ENCODE results near the gene L3MBTL3.
"Not testable (repeated sequence)": the region's sequence is repeated elsewhere in the genome, so short reads cannot be mapped to it uniquely, and the experiment has no call there.

The L3MBTL3 gene

DNA sequence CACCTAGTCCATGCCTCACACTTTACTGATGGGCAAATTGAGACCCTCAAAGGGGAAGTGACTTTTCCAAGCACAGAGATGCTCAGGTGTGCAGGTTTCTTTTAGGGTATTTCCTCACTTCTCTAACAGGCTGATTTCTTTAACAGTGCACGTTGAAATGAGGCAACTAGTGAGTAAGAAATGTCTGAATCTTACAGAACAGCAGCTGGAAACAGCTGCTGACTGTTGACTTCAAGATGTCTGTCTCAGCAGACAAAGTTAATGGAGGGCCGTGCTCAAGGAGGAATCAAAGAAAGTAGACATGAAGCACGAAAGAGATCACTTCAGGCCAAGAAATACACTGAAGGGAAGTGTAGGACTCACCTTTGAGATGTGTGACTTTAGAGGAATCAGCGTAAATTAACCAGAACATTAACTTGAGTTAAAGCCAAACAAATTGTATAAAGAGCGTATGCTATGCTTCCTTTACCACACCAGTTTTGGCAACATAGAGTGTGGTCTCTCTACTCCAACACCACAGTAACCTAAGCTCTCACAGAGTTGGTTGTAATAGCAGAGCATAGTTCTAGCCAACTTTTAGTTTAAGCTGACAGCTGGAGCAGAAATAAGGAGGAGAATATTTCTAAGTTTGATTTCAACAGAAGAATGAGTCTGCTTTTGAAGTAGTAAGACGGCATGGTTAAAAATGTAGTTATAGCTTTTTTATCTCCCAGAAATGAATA, 143.5 kb downstream of the L3MBTL3 start:
- no peak overlapping the region for H3K4me3 ChIP-seq (ENCODE audit: low read depth, low read length)
- no peaks in the 10 kb centered on the region for H3K36me3 ChIP-seq
- H3K27ac ChIP-seq, result no peak overlapping the region
- TF ChIP-seq, protein P1, sequence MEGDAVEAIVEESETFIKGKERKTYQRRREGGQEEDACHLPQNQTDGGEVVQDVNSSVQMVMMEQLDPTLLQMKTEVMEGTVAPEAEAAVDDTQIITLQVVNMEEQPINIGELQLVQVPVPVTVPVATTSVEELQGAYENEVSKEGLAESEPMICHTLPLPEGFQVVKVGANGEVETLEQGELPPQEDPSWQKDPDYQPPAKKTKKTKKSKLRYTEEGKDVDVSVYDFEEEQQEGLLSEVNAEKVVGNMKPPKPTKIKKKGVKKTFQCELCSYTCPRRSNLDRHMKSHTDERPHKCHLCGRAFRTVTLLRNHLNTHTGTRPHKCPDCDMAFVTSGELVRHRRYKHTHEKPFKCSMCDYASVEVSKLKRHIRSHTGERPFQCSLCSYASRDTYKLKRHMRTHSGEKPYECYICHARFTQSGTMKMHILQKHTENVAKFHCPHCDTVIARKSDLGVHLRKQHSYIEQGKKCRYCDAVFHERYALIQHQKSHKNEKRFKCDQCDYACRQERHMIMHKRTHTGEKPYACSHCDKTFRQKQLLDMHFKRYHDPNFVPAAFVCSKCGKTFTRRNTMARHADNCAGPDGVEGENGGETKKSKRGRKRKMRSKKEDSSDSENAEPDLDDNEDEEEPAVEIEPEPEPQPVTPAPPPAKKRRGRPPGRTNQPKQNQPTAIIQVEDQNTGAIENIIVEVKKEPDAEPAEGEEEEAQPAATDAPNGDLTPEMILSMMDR (IDR thresholded peaks at IDR 0.05; ENCODE audit: low read depth, low read length), result no peak
- H3K9me3 ChIP-seq (ENCODE audit: severe bottlenecking), result no peaks in the 10 kb centered on the region
- no peaks in the 10 kb centered on the region for H3K27me3 ChIP-seq (ENCODE audit: insufficient read depth, low read depth, severe bottlenecking)
- DNase-seq, result no peak

DNA sequence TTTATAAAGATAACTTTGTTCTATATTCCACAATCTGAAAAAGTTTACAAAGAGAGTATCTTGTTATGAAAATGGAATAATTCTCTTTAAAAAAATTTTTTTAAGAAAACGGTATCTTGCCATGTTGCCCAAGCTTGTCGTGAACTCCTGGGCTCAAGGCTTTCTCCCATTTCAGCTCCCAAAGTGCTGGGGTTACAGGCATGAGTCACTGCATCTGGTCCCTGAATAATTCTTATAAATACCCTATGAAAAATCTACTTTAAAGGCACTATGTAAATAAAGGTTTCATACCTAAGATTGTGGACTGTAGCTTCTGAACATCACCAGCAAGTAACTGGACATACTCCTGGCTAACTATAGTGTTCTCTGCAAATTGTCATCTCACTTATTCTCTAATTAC, 144.0 kb downstream of the L3MBTL3 start:
- Histone ChIP-seq H3K36me3 (no peaks in the 10 kb centered on the region), H3K27ac (no peak overlapping the region), H3K9me3 (ENCODE audit: severe bottlenecking) (no peaks in the 10 kb centered on the region), H3K4me3 (ENCODE audit: low read depth, low read length) (no peak overlapping the region), H3K27me3 (ENCODE audit: insufficient read depth, low read depth, severe bottlenecking) (no peaks in the 10 kb centered on the region)
- TF ChIP-seq, protein P1 (IDR thresholded peaks at IDR 0.05; ENCODE audit: low read depth, low read length), result no peak
- DNase-seq, result no peak

DNA sequence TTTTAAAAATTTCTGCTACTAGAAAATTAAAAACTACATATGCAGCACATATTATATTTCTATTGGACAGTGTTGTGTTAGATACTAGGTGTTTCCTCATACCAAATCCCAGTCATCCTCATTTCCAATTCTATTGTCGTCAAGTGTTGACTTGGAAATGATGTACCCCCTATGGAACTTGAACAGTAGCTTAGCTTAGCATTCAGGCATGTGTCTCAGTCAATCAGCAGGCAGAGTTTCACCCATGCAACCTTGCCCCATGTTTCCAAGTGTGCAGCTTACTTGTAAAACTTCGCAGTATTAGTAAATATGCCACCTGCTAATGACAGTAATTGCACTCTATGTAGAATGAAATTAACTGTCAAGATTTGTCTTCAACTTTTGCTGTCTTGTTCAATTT, 144.9 kb downstream of the L3MBTL3 start:
- no peaks in the 10 kb centered on the region for H3K27me3 ChIP-seq (ENCODE audit: insufficient read depth, low read depth, severe bottlenecking)
- H3K9me3 ChIP-seq (ENCODE audit: severe bottlenecking), result no peaks in the 10 kb centered on the region
- no peak for DNase-seq
- no peaks in the 10 kb centered on the region for H3K36me3 ChIP-seq
- no peak overlapping the region for H3K4me3 ChIP-seq (ENCODE audit: low read depth, low read length)
- H3K27ac ChIP-seq, result no peak overlapping the region
- TF ChIP-seq, protein P1 (IDR thresholded peaks at IDR 0.05; ENCODE audit: low read depth, low read length), result no peak

DNA sequence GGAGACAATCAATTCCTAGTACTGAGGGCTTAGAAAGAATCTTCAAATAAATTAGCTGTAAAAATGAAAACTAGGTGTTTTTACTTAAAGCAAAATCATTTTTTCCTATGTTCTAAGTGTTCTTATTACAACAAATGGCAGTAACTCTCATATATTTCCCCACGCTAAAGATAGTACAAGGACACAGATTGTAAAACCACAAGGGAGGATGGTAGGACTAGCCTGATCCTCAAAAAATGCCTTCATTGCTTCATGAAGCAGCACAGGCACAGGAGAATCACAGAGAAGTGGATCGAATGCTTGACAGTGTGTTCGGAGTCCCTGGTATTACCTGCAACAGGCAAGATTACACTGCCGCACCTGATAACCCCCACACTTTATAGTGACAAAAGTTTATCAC, 145.9 kb downstream of the L3MBTL3 start:
- Histone ChIP-seq H3K4me3 (ENCODE audit: low read depth, low read length) (no peak overlapping the region), H3K9me3 (ENCODE audit: severe bottlenecking) (no peaks in the 10 kb centered on the region), H3K27me3 (ENCODE audit: insufficient read depth, low read depth, severe bottlenecking) (no peaks in the 10 kb centered on the region), H3K27ac (no peak overlapping the region), H3K36me3 (no peaks in the 10 kb centered on the region)
- no peak for DNase-seq
- TF ChIP-seq, protein P1 (IDR thresholded peaks at IDR 0.05; ENCODE audit: low read depth, low read length), result no peak

DNA sequence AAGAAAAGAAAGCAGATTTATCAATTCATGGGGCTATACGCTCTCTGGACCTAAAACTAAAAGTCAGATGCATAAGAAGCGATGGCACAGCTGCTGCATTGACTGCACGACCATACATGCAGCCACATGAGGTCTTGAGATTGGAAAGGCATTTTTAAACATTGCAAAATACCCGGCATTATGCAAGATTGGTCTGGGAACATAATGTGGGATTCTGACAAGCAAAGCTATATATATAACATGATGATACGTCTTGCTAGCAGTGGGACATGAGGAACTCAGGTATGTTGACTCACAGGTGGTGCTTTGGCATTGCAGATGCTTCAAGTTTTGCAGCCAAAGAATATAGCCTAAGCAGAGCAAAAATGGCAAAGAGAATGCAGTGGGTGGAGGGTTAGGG, 149.3 kb downstream of the L3MBTL3 start:
- DNase-seq, result no peak
- H3K9me3 ChIP-seq (ENCODE audit: severe bottlenecking), result peaks cover 4% of the 10 kb centered on the region
- H3K27me3 ChIP-seq (ENCODE audit: insufficient read depth, low read depth, severe bottlenecking), result no peaks in the 10 kb centered on the region
- no peak overlapping the region for H3K4me3 ChIP-seq (ENCODE audit: low read depth, low read length)
- H3K36me3 ChIP-seq, result no peaks in the 10 kb centered on the region
- H3K27ac ChIP-seq, result no peak overlapping the region
- TF ChIP-seq, protein P1 (IDR thresholded peaks at IDR 0.05; ENCODE audit: low read depth, low read length), result no peak

DNA sequence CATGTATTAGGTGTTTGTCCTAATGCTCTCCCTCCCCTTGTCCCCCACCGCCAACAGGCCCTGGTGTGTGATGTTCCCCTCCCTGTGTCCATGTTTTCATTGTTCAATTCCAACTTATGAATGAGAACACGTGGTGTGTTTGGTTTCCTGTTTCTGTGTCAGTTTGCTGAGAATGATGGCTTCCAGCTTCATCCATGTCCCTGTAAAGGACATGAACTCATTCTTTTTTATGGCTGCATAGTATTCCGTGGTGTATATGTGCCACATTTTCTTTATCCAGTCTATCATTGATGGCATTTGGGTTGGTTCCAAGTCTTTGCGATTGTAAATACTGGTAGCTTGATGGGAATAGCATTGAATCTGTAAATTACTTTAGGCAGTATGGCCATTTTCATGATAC, 151.8 kb downstream of the L3MBTL3 start:
- not testable (repeated sequence) for DNase-seq; H3K27ac ChIP-seq; H3K36me3 ChIP-seq; H3K9me3 ChIP-seq (ENCODE audit: severe bottlenecking); H3K4me3 ChIP-seq (ENCODE audit: low read depth, low read length); H3K27me3 ChIP-seq (ENCODE audit: insufficient read depth, low read depth, severe bottlenecking)

DNA sequence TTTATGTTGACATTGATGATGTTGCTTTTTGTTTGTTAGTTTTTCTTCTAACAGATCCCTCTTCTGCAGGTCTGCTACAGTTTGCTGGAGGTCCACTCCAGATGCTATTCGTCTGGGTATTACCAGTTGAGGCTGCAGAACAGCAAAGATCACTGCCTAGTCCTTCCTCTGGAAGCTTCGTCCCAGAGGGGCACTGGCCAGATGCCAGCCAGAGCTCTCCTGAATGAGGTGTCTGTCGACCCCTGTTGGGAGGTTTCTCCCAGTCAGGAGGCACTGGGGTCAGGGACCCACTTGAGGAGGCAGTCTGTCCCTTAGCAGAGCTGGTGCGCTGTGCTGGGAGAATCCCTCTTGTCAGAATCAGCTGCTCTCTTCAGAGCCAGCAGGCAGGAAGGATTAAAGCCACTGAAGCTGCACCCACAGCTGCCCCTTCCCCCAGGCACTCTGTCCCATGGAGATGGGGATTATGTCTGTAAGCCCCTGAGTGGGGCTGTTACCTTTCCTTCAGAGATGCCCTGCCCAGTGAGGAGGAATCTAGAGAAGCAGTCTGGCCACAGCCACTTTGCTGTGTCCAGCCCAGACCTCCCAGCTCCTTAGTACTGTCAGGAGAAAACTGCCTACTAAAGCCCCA, 155.1 kb downstream of the L3MBTL3 start:
- not testable (repeated sequence) for H3K27me3 ChIP-seq (ENCODE audit: insufficient read depth, low read depth, severe bottlenecking); H3K4me3 ChIP-seq (ENCODE audit: low read depth, low read length); H3K9me3 ChIP-seq (ENCODE audit: severe bottlenecking); H3K36me3 ChIP-seq
- peak overlapping the region; percentile 54 for H3K27ac ChIP-seq
- peak; percentile 88 for DNase-seq
